ENCODE measurements around the gene SPO11. TPM values are rescaled to one million over a fixed set of nuclear protein-coding genes. Genes with fewer than 3 reads are reported as not detected.

The SPO11 gene
- total RNA-seq, 1 donor from 2014 or later = not detected

Small RNA genes lying within 50 kb of the gene (microRNA-seq; reads per million reads assigned to microRNA genes)
- not detected for gene MIR4325

Other genes starting within 250 kb of the SPO11 start
- 23.2 TPM for gene BMP7, start 63.2 kb upstream of the SPO11 start, total RNA-seq
- 13.2 TPM for gene RAE1, start 21.5 kb downstream of the SPO11 start, total RNA-seq
- 91.5 TPM for gene RBM38, start 61.6 kb downstream of the SPO11 start, total RNA-seq
- gene CTCFL, start 195.3 kb downstream of the SPO11 start, total RNA-seq = not detected
- 2.3 TPM for gene PCK1, start 231.3 kb downstream of the SPO11 start, total RNA-seq

Data from Right ventricle myocardium superior (tissue), 1 donor.